GM19324 (cell line): Measurements from ENCODE around the gene CD55.

Source experiments
- ATAC-seq: cut with Tn5 transposase; IDR thresholded peaks from one replicate; pipeline ENCODE4 v1.9.1; 2021; ENCODE audit warnings: mild to moderate bottlenecking, moderate library complexity; ENCODE audit not compliant: unreplicated experiment, low FRiP score

Gene CD55

DNA sequence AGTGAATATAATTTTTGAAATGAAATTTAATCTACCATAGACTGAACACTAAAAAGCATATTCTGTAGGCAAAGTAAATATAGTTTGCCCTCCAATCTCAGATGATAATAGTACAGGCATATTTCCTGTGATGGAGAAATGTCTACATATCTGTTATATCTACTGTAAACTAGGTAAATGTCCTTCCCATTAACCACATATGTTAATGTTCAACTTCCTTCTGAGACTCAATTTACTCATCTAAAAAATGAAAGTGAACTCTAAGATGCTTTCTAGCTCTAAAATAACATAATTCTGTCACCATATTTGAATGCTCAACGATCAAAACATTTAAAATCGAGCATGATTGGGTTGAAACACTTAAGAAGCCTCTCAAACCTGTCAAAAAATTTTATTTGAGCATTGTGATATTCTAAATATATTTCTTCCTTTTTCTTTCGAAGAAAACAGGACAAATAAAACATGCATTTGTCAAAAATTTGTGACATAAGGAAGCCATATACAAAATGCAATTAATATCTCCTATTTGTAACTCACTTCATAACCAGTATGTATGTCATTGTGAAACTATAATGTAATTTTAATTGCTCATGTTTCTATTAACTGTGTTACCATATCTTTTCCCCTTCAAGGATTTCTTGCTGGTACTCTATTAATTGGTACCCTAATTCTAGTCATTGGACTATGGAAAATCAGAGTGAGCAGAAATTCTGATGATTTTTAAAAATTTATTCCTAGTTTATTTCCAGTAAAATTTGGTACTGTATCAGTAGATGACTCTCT lies 34.2 kb downstream of the CD55 start:
- ATAC-seq = no peak

DNA sequence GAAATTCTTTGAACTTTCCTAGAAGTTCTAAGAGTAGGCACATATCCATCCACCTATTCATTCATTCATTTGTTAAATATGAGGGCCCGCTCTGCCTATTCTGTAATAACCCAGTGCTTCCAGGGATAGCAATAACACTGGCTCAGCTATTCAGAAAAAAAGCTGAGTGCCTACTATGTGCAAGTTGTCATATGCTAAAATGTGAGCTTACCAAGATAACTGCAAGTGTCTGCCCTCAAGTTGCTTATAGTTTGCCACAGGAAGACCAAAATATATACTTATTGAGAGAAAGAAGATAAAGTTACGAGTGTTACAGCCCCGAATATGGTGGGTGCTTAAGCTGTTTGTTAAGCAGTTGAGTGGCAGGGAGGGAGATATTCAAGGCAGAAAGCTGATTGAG lies 39.6 kb downstream of the CD55 start:
- no peak for ATAC-seq

DNA sequence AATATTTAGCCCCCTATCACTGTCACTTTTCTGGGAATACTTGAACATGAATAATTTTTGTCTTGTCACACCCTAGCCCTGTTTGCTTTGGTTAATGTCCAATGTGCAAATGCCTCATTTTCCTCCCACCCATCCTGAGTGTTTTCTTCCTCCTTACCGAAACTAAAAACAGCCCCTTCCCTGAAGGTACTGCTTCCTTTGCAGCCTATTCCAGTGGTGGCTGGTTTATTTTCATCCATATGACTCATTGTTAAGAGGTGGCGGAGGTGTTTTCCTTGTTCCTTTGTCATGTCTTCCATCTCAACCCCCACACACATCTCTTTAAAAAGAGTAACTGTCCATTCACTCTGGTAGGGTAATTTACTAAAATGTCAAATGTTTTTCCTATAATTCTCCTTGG lies 40.4 kb downstream of the CD55 start:
- ATAC-seq = no peak

DNA sequence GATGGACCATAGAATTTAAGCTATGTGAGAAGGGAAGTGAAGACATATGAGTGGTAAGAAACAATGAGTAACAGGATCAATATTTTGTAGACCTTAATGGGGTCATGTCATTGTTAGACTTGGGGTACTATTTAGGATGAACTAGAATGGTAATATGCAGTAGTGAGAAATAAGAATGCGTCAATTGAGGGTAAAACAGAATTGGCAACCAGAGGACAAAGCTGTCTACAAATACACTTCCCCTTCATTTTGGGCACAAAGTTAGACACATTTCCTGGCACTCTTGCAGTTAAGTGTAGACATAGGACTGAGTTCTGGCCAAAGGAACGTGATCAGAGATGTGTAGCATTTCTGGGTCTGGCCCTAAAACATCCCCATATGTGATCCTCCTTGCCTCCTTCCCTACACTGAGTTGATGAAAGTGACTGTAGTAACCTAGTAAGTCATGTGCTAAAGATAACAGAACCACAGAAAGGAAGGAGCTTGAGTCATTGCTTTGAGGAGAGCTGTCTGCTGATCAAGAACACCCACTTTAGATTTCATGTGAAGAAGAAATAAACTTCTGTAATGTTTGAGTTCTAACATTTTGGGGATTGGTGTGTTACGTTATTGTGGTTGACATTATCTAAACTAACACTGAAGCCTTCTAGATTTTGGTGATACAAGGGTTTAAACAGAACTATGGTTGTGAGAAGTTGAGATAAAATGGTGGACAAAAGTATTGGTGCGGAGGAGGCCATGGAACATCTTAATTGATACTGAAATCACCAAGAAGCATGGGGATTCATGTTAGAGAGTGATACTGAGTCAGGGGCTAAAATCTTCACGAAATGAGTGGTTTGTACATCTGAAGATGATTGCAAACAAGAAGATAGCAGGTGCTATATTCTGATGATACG lies 41.7 kb downstream of the CD55 start:
- no peak for ATAC-seq

DNA sequence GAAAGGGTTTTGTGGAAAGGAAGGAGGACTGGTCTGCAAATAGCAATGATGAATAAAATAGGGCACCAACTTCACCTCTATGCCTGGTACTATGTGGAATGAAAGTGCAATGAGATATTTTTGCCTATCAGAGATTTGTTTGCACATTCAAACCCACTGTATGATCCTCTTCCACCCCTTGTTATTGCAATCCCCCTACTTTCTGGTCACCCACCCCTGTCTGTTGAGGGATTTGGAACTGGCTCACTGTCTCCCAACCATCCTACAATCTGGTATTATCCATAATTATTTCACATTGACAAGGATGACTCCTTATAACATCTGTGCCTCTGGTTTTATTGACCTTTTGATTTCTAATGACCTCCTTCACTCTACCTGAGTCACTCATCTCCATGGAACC lies 42.4 kb downstream of the CD55 start:
- no peak for ATAC-seq

DNA sequence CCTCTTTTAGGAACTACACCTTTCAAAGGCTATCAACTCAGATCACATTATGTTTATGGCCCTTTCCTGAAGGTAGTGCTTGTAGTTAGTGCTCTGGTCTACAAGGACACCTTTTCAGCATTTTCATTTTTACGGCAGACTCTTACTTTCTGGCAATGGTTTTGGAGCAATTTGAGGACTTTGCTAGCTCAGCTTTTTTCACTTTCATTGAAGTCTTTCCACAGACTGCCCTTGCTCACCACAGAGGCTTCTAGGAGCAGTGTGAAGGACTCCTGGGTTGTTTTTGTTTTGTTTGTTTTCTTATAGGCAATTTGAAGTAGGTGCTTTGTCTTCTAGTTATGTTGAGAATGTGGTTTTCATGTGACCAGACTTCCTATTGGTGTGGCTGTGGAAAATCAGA lies 43.1 kb downstream of the CD55 start:
- no peak for ATAC-seq

DNA sequence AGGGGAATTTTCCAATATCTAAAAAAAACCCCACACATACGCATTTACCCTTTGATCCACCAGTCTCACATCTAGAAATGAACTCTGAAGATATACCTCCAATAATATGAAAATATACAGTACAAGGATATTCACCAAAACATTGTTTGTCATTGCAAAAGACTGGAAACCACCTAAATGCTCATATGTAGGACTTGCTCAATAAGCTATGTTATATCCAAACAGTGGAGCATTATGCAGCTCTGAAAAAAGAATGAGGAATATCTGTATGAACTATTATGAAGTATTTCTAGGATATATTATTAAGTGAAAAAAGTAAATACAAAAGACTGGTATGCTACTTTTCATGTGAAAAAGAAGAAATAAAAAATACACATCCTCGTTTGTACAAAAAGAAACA lies 43.6 kb downstream of the CD55 start:
- ATAC-seq = no peak

DNA sequence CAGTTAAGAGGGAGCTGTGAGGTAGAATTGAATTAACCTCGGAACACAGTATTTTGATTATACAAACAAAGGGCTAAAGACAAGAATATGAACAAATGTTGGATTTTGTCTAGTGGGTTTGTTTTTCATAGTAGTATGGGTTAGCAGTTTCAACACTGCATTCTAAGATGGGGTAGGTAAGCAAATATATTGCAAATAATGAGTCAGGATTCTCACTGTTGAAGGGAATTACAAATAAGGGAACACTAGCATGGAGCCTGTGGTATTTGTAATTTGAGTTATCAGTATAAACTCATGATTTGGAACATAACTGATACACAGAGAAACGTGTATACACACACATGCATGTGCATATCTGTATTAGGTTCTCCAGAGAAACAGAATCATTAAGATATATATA lies 44.5 kb downstream of the CD55 start:
- ATAC-seq = no peak

DNA sequence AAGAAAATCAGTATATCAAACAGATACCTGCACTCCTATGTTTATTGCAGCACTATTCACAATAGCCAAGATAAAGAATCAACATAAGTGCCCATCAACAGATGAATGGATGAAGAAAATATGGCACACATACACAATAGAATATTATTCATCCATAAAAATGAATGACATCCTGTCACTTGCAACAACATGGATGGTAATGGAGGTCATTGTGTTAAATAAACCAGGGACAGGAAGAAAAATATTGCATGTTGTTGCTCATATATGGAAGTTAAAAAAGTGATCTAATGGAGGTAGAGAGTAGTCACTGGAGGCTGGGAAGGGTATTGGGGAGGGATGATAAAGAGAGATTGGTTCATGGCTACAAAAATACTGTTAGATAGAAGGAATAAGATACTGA lies 67.2 kb downstream of the CD55 start:
- ATAC-seq = no peak

DNA sequence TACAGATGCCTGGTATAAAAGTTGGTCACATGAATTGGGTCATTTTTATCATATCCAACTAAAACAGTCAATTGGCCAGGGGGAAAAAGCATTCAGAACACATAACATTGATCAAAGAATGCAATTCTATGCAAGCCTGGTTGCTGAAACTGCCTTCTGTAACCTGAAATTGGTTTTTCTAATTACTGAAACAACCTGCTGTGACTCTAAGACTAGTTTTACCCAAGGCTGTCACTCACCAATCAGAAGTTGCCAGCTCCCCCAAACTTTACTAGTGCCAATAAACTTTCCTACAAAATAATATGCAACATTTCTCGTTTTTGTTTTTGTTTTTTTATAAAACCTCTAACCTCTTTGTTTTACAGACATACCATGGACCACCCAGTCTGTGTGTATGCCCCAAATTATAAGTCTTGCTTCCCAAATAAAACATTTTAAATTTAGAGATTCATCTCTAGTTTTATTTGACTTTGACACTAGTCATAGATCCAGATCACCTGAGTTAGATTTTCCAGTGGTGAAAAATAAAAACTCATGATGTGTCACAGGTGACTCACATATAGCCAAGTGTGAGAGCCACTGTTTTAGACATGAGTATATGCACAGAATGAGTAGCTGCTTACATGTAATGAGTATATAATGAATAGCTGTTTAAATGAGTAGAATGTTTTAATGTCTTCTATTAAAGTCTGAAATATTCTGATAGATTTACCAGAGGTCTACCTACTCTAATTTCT lies 68.4 kb downstream of the CD55 start:
- ATAC-seq = no peak

DNA sequence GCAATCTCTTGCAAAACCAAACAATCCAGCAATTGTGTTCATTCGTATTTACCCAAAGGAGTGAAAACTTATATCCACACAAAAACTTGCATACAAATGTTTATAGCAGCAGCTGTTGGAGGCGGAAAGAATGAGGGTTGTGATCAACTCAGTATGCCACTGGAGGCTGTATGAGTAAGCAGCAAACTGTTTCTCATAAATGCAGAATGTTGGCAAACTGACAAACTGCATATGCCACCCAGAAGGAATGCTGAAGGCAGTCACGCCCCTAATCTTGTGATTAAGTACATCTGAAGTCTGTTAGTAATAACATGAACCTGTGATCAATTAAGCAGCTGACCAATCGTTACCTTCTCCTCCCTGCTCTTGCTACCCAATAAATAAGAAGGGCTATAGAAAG lies 72.1 kb downstream of the CD55 start:
- no peak for ATAC-seq

DNA sequence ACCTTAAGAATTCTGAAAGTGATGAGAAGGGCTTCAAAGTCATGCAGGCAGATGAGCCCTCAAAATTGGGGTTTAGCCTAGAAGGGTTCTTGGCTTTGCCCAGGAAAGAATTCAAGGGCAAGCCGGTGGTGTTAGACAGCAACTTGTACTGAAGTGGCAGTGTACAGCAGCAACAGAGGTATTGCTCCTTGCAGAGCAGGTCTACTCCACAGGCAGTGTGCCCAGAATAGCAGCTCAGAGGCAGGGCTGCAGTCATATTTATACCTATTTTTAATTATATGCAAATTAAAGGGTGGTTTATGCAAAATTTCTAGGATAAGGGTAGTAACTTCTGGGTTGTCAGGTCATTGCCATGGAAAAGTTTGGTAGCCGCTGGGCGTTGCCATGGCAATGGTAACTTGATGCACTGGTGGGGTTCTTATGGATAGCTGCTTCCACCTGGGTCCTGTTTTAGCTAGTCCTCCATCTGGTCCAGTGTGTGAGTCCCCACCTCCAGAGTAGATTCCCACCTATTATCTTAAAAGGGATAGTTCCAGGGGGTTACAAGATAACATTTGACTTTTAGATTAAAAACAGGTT lies 74.8 kb downstream of the CD55 start:
- ATAC-seq = no peak

DNA sequence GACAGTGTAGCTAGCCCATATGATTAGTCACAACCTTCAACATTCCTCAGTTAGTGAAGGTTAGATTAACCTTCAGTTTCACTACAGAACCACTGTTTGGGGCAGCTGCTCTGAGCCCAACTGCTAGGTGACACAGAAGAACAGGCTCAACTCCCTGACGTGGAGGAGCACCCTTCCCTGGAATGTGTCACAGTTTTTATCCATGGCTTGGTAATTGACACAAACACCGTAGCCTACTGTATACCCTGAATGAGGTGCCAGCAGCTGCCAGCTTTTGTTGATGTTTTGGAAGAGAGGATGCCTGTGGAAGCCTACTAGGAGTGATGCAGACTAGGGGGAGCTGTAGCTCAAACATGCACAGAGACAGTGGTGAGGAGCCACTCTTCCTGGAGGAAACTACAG lies 76.0 kb downstream of the CD55 start:
- ATAC-seq = no peak

DNA sequence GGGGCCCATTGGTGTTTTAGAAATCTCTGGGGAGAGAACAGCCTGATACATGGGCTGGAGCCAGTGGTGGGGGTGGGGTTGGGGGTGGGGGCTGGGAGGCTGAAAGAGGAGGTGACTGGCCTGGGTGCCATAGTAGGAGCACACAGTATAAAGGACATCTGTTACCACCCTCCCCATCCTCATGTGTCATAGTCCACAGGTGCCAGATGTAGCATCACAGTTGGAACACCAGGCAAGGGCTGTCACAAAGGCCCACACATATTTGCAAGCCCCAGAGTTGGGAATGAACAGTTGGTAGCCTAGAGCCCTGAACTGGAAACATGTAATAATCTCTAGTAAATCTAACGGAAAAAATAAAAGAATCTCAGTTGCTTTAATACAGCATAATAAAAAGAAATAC lies 77.5 kb downstream of the CD55 start:
- ATAC-seq = no peak

DNA sequence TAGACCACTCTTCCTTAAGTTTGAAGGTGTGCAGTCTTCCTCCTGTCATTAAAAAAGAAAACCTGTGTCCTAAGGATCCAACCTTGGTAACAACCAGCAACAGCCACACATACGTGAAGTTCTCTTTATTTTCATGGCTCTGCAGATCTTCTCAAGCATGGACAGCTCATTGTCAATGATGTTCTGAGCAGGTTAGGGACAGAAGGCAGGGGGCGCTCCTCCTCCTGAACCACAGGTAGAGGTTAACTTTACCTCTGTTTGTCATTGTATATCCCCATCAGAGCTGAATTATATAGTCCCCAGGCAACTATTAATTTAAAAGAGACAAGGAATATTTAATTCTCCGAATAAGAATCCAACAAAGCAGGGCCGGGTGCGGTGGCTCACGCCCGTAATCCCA lies 80.1 kb downstream of the CD55 start:
- no peak for ATAC-seq

DNA sequence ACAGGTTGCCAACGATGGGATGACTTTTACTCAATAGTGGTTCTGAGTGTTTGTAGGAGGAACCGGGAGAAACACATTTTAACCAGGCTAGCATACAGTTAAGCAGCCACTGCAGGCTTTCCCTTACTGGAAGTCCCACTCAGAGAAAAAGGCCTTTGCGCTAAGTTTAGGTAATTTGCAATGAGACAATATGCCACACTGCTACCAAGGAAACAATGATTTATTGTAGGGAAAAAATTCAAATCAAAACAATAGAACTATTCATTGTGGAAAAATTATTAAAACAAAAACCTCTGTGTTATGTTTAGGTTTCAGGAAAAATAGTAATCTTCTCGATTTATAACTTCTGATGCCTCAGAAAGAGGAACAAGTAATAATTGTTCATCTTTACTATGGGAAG lies 81.3 kb downstream of the CD55 start:
- ATAC-seq = no peak

DNA sequence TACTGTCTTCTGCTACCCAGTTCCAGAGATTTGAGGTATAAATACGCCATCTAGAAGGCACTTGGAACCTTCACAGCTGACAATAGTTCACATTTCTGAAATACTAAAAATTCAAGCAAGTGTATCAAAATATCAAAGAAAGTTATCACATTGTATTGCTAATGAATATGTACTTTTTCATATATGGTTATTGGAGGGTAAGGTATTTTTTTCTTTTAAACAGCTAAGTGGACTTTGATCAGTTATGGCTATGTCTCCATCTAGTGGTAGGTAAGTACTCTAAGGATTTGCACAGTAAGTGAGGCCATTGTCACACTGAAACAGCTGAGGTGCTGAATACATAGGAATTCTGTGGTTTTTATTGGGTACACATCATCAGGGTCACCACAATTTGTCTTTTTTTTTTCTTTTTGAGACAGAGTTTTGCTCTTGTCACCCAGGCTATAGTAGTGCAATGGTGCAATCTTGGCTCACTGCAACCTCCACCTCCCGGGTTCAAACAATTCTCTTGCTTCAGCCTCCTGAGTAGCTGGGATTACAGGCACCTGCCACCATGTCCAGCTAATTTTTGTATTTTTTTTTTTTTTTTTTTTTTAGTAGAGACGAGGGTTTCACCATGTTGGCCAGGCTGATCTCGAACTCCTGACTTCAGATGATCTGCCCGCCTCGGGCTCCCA lies 83.5 kb downstream of the CD55 start:
- ATAC-seq = no peak

DNA sequence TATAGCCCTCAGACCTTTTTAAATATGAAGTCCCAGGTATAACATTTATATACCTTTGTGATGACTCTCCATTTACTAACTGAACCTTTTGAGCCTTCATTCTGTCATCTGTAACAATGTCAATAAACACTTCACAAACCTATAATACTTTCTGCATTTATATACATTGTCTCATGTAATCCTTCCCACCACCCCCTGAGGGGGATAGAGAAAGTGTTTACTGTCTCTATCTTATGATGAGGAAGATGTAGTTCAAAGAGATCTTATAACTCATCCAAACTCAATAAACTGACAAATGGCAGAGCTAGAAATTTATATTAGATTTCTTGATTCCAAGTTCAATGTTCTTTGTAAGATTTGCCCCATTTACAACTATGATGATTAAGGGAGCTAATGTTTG lies 84.3 kb downstream of the CD55 start:
- ATAC-seq = no peak

DNA sequence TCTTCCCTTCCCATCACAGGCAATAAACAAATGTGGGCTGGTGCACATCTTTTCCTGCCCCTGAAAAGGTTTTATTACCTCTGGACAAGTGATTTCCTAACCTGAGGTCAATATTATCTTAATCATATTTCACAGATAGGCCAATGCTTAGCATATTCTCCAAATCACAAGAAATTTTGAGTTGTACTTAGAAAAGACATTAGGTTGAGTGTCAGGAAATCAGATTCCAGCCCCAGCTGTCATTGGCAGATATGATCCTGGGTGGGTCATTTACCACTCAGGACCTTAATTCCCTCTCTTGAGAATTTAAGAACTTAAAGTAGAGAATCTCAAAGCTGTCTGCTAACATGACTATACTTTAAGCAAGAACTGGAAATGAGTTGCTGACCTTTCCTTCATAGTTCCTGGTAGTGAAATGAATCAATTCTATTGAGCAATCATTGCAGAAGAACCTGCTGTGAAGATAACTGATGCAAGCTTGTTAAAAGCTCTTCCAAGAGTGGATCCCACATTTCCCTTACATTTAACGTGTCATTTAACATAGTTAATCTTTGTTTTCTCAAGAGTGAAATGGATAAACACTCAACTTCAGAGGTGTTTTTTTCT lies 86.3 kb downstream of the CD55 start:
- ATAC-seq = no peak
